ENCODE results near the gene IPCEF1. TPM values are rescaled to one million over a fixed set of nuclear protein-coding genes. Genes with fewer than 3 reads are reported as not detected.

IPCEF1 gene
- polyA plus RNA-seq, 4 donors, result 3.1 to 8.0 (median 6.7) TPM

- no peak for DNase-seq (ENCODE audit: low read depth in 4 of 4, low spot score in 3 of 4)
Observed at GRCh38 chr6:154298297-154298696, 58.3 kb downstream of the IPCEF1 start.

DNA sequence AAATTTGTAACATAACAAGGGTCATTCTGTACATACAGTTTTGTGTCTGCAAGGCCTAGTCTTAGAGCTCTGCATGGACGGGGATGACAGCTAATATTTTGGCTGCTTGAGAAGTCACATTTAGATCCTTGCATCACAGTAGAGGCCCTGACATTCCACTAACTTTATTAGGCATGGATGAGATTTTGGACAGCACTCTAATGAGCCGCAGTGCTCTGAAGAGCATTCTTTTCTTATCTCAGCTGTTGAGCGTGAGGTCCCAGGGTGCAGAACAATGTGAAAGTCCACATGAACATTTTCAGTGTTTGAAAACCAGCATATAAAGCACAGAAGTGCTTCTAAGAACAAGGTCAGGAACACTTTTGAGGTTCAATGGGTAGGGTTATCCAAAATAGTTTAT, 58.9 kb downstream of the IPCEF1 start:
- no peak for DNase-seq (ENCODE audit: low read depth in 4 of 4, low spot score in 3 of 4)

- no peak for DNase-seq (ENCODE audit: low read depth in 4 of 4, low spot score in 3 of 4)
Observed at GRCh38 chr6:154297210-154297609, 59.4 kb downstream of the IPCEF1 start.

GRCh38 chr6:154295733-154296132, 60.9 kb downstream of the IPCEF1 start:
- DNase-seq (ENCODE audit: low read depth in 4 of 4, low spot score in 3 of 4), result no peak

DNA sequence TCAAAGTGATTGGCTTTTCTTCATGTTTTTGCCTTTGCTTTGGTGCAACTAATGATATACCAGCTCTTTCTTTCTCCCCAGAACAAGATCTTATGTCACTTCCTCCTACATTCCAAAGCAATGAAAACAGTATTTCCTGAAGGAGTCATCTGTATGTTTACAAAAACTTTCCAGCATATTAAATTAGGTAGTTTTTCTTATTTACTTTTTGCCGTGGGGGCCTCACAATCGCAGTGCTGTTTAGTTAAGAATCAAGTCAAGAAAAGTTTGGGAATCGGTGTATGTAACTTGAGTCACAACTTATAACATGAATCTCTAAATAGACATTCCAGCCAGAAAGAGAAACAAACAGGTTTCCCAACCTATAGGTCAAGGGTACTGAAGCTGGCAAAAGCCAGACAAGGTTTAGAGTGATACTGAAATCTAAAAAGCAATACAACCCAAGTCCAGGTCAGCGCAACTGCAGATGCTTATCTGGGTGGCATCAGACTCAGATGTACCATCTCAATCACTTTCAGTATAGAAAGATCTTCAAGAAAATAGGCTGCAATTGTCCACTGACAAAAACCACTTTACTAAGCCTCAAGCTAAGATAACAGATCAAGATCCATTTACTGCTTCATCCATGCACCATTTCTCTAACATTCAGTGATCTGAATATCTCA, 63.6 kb downstream of the IPCEF1 start:
- no peak for DNase-seq (ENCODE audit: low read depth in 4 of 4, low spot score in 3 of 4)

DNA sequence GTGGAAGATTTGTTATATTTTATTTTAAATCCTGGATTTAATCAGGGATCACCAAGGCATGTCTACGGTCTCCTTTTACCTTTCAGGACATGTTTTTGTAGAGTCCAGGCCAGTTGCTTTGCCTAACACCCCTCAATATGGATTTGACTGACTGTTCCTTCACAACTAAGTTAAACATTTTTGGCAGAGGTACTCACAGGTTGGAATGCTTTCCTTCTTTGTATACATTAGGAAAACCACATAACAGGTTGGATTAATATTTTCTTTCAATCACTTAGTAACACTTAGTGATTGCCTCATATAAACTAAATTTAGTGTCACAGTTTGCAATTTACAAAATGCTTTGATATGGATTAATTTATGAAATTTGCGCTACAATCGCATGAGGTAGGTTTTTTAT, 64.5 kb downstream of the IPCEF1 start:
- DNase-seq (ENCODE audit: low read depth in 4 of 4, low spot score in 3 of 4), result no peak

GRCh38 chr6:154289818-154290508, 66.6 kb downstream of the IPCEF1 start:
- no peak for DNase-seq (ENCODE audit: low read depth in 4 of 4, low spot score in 3 of 4)

DNA sequence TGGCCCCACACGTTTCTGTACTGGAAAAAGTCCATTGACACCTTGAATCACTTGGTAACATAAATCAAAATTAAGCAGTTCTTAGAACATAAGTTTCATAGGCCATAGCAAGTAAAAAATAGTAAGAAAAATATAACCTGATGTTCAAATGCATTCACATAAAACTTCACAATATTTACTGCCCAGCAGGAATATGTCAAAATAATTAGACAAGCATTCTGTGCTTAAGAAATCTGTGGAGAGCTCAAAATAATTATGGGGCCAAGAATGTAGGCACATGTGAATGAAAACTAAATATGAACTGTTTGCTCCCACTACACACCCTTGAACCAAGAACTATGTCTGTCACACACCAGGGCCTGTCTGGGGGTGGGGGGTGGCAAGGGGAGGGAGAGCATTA, 70.8 kb downstream of the IPCEF1 start:
- no peak for DNase-seq (ENCODE audit: low read depth in 4 of 4, low spot score in 3 of 4)

DNA sequence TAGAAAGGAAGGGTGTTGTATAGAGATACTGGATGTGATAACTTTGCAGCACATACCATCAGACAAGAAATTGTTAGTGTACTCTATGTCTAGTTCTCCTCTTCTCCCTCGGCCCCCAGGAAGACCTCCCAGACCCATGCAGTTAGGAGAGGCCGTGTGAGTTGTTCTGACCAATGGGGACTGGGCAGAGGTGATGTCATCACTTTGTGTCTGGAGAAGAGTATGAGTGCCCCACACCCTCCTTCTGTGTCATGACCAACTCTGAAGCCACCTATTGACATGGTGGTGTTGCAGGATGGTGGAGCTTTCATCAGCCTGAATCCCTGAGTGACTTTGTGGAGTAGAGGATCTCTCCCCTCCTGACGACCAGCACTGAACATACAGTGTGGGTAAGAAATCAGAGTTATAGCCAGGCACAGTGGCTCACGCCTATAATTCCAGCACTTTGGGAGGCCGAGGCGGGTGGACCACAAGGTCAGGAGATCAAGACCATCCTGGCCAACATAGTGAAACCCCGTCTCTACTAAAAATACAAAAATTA, 72.2 kb downstream of the IPCEF1 start:
- DNase-seq (ENCODE audit: low read depth in 4 of 4, low spot score in 3 of 4), result no peak

- no peak for DNase-seq (ENCODE audit: low read depth in 4 of 4, low spot score in 3 of 4)
Observed at GRCh38 chr6:154280521-154280920, 76.1 kb downstream of the IPCEF1 start.

GRCh38 chr6:154277629-154278017, 79.0 kb downstream of the IPCEF1 start:
- no peak for DNase-seq (ENCODE audit: low read depth in 4 of 4, low spot score in 3 of 4)

- peak in 1 of 4 donors; percentile 29 for DNase-seq (ENCODE audit: low read depth in 4 of 4, low spot score in 3 of 4)
Observed at GRCh38 chr6:154276810-154277628, 79.6 kb downstream of the IPCEF1 start.

DNA sequence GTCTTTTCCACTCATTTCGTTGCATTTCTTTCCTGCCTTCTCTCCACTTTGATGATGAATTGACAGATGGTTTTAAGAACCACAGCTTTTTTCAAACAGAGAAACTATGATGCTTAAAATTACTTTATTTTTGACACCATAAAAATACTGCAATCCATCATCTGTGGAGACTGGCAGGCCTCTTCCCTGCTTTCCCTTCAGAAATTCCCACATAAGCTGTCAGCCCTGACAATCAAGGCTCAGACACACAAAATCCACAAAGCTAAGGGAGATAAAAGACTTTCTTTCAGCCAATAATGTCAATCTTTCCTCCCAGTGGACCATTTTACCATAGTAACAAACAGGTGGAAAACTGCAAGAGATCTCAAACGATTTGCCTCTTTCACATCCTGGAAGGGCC, 82.4 kb downstream of the IPCEF1 start:
- DNase-seq (ENCODE audit: low read depth in 4 of 4, low spot score in 3 of 4), result no peak

DNA sequence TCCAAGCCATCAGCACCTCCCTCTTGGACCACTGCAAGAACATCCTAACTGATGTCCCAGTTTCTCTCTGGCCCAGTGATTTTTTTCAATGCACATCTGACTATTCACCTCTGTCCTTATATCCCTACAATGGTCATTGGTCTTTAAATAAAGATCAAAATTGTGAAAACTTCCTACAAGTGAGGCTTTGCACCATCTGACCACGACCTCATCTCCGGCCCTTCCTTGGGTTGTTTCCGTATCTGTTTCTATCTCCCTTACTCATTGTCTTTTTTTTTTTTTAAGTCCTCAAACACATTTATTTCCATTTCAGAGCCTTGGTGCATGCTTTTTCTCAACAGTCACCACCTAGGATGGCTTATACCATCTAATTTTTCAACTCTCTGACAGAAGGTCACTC, 88.1 kb downstream of the IPCEF1 start:
- DNase-seq (ENCODE audit: low read depth in 4 of 4, low spot score in 3 of 4), result no peak

DNA sequence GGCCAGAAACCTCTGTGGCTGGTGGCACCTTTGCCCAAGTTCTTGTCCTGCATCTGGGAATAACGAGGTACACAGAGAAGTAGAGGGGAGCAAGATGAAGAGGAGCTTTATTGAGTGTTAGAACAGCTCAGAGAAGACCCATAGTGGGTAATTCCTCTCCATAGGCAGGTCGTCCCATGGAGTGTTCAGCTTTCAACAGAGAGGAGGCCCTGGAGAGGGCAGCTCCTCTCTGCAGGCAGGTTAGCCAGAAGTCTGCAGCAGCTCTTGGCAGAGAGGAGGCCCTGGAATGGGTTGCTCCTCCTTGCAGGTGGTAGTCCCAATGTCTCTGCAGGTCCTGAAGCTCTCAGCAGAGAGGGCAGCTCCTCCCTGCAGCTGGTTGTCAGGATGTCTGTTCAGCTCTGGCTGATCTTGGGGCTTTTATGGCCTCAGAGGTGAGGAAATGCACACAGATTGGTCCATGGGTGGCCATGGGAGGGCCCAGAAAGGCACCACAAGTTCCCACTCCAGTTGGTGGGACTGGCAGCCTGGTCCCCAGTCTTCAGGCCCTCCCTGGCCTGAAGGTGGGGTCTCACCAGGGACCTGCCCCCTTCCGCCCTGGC, 89.0 kb downstream of the IPCEF1 start:
- DNase-seq (ENCODE audit: low read depth in 4 of 4, low spot score in 3 of 4), result no peak

DNA sequence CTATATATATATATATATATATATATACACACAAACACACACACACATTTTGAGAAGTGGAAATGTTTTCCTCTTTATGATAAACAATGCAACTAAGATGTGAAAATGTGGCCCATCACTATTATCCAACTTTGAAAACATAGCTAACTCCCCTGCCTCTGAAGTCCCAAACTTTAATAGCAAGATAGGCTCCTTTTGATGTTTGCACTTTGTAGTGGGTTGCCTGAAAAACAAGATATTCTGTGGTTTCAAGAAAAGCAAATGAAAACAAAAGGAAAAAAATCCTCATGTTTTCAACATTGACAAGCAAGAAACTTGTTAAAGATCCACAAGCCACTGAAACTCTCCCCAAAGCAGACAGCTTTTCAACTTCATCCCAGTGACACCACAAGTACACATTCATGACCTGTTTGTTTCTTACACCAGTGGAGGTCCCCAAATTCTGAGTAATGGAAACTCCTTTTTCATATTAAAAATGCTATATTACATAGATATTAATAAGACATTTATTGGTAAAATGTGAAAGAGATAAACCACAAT, 90.0 kb downstream of the IPCEF1 start:
- no peak for DNase-seq (ENCODE audit: low read depth in 4 of 4, low spot score in 3 of 4)

DNA sequence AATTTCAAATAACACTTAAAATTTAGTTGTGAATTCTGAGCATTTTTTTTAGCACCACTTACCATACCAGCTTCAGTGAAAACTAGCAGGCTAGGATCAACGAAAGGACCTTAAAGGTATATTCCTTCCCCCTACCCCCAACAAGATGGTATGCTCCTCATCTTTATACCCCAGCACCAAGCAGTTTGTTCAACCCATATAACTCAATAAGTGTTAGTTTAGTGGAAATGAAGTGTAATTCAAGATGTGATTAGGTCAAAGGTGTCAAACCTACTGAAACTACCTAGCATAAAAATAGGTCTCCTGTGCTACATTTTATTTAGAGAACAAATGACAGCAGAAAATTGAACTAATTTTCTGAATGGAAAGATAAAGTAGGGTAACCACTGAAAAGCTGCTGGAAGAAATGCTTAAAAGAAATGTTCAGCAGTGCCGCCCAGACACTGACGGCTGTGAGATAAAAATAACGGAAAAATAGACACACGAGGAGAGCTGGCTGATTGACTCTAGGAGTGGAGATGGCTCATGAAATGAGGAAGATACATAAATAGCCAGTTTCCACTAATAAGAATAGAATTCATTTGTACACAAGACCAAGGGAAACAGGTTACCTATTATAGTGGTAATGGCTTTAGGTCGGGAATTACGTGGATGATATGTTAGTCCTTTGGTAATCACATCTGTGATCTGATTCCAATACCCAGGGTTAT, 94.8 kb downstream of the IPCEF1 start:
- no peak for DNase-seq (ENCODE audit: low read depth in 4 of 4, low spot score in 3 of 4)

DNA sequence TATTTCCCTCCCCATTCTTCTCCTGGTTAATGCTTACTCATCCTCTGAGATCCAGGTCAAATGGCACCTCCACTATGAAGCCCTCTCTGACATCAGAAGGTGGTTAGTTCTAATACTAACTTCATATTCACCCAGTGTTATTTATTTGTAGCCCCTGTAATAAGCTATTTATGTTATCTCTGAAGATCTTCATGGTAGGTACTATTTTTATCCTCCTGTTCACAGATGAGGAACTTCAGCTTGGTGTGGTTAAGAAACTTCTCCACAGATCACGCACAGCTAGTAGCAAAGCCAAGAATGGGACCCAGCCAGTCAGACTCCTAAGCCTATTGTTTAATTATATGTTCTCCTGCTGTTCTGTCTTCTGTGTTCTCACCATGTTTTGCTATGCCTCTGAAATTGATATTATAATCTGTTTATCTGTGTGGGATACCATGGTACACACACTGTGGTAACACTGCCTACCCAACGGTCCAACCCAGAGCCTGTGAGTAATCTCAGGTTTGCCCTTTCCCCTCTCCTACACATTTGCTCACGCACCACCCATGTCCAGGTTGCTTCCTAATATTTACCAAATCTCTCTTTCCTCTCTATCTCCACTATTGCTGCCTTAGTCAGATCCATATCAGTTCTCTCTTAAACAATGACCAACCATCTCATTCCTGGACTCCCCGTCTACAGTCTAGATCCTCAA, 98.4 kb downstream of the IPCEF1 start:
- DNase-seq (ENCODE audit: low read depth in 4 of 4, low spot score in 3 of 4), result no peak

DNA sequence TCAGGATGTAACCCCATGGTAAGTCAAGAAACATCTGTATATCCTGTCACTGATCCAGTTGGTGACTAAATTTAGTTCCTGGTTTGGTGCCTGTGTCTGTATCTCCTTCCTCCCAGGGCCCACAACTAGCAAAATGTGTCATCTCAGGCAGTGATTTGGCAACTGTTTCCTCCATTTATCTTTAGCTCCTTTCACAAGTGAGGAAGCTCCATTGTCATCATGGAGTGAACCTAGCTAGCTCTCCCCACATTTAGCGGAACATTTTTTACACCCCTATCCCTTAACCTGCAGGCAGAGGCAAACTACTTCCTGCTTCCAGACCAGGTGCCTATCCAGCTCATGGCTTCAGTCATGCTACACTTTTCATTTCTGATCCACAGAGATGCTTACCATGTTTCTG, 99.5 kb downstream of the IPCEF1 start:
- DNase-seq (ENCODE audit: low read depth in 4 of 4, low spot score in 3 of 4), result no peak

GRCh38 chr6:154252678-154253077, 103.9 kb downstream of the IPCEF1 start:
- no peak for DNase-seq (ENCODE audit: low read depth in 4 of 4, low spot score in 3 of 4)
